Measurements from ENCODE around the gene BCCIP.

The BCCIP gene

DNA sequence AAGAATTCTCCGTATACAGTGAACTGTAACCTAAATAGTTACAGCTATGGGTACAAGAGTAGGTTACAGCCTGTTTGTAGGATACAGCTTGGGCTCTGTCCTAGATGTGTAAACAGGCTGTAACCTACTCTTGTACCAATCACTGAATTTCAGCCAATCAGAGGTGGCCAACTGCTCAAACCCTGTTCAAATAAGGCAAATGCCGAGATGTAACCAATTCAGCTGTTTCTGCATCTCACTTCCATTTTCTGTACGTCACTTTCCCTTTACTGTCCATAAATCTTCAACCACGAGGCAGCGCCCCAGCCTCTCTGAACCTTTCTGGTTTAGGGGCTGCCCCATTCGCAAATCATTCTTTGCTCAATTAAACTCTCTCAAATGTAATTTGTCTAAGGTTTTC, 39.4 kb upstream of the BCCIP start:
- Histone ChIP-seq H3K14ac (ENCODE audit: low read length in 2 of 2) (no peak overlapping the region), H2BK5ac (ENCODE audit: low read depth, low read length, poor library complexity, severe bottlenecking) (no peak overlapping the region), H2AK5ac (ENCODE audit: low read length, severe bottlenecking) (no peak overlapping the region), H3K79me1 (replicated peaks; ENCODE audit: low read length, poor library complexity, severe bottlenecking) (no peaks in the 10 kb centered on the region), H3K27ac (ENCODE audit: low read length, poor library complexity, severe bottlenecking) (no peak overlapping the region), H2BK120ac (ENCODE audit: low read depth, low read length) (no peak overlapping the region), H3K4me1 (ENCODE audit: control insufficient read depth, insufficient read depth, low read depth, low read length) (peaks cover 9% of the 10 kb centered on the region), H3K9me3 (ENCODE audit: control insufficient read depth, low read length) (no peaks in the 10 kb centered on the region), H4K91ac (ENCODE audit: low read length) (no peak overlapping the region), H3K36me3 (ENCODE audit: control insufficient read depth in 1 of 2, insufficient read depth in 2 of 2, low read depth in 1 of 2, low read length in 2 of 2) (peaks cover 9 to 13% of the 10 kb centered on the region in 2 experiments), H3K4me2 (ENCODE audit: low read length, poor library complexity, severe bottlenecking) (no peak overlapping the region), H3K4me3 (ENCODE audit: insufficient read depth in 1 of 2, low read depth in 1 of 2, low read length in 2 of 2) (no peak overlapping the region), H2BK15ac (ENCODE audit: low read depth, poor library complexity, severe bottlenecking) (no peak overlapping the region), H3K4ac (ENCODE audit: low read depth in 1 of 2, low read length in 2 of 2) (no peak overlapping the region), H3K18ac (ENCODE audit: low read depth in 1 of 2, low read length in 2 of 2) (no peak overlapping the region), H3K23ac (ENCODE audit: low read length in 2 of 2) (no peak overlapping the region), H2AFZ (ENCODE audit: low read depth, low read length) (no peak overlapping the region), H4K8ac (ENCODE audit: low read length) (no peak overlapping the region), H3K27me3 (ENCODE audit: control insufficient read depth in 1 of 2, insufficient read depth in 1 of 2, low read length in 2 of 2) (peaks cover 0 to 6% of the 10 kb centered on the region in 2 experiments), H3K9ac (ENCODE audit: low read length) (no peak overlapping the region), H2BK12ac (ENCODE audit: low read length in 2 of 2) (no peak overlapping the region)
- no peak for DNase-seq
- 80% methylated on average over 4 of the region's 6 CpGs for WGBS

- Histone ChIP-seq H3K4ac (ENCODE audit: low read depth in 1 of 2, low read length in 2 of 2) (no peak overlapping the region), H3K27me3 (ENCODE audit: control insufficient read depth in 1 of 2, insufficient read depth in 1 of 2, low read length in 2 of 2) (no peaks in the 10 kb centered on the region)
Measured at GRCh38 chr10:125785791-125786190, 37.6 kb upstream of the BCCIP start.

GRCh38 chr10:125788156-125789034, 35.0 kb upstream of the BCCIP start:
- H2AK5ac ChIP-seq (ENCODE audit: low read length, severe bottlenecking) = no peak overlapping the region

More at GRCh38 chr10:125785791-125786190, 37.6 kb upstream of the BCCIP start:
- Histone ChIP-seq H3K27ac (ENCODE audit: low read length, poor library complexity, severe bottlenecking) (no peak overlapping the region), H3K4me2 (ENCODE audit: low read length, poor library complexity, severe bottlenecking) (no peak overlapping the region), H3K79me1 (replicated peaks; ENCODE audit: low read length, poor library complexity, severe bottlenecking) (no peaks in the 10 kb centered on the region), H2AK5ac (ENCODE audit: low read length, severe bottlenecking) (no peak overlapping the region), H3K18ac (ENCODE audit: low read depth in 1 of 2, low read length in 2 of 2) (no peak overlapping the region), H2BK15ac (ENCODE audit: low read depth, poor library complexity, severe bottlenecking) (peak overlapping the region; percentile 30), H3K14ac (ENCODE audit: low read length in 2 of 2) (no peak overlapping the region), H3K36me3 (ENCODE audit: control insufficient read depth in 1 of 2, insufficient read depth in 2 of 2, low read depth in 1 of 2, low read length in 2 of 2) (peaks cover 20 to 23% of the 10 kb centered on the region in 2 experiments), H3K9me3 (ENCODE audit: control insufficient read depth, low read length) (no peaks in the 10 kb centered on the region), H3K4me3 (ENCODE audit: insufficient read depth in 1 of 2, low read depth in 1 of 2, low read length in 2 of 2) (no peak overlapping the region), H4K91ac (ENCODE audit: low read length) (no peak overlapping the region), H3K4me1 (ENCODE audit: control insufficient read depth, insufficient read depth, low read depth, low read length) (peaks cover 9% of the 10 kb centered on the region), H2BK12ac (ENCODE audit: low read length in 2 of 2) (no peak overlapping the region), H2BK120ac (ENCODE audit: low read depth, low read length) (no peak overlapping the region), H3K9ac (ENCODE audit: low read length) (no peak overlapping the region), H4K8ac (ENCODE audit: low read length) (no peak overlapping the region), H3K23ac (ENCODE audit: low read length in 2 of 2) (no peak overlapping the region), H2AFZ (ENCODE audit: low read depth, low read length) (no peak overlapping the region), H2BK5ac (ENCODE audit: low read depth, low read length, poor library complexity, severe bottlenecking) (no peak overlapping the region)
- WGBS = 98% methylated on average over 5 of the region's 9 CpGs
- DNase-seq = no peak

GRCh38 chr10:125792342-125793300, 30.7 kb upstream of the BCCIP start:
- no peak overlapping the region for H3K4me2 ChIP-seq (ENCODE audit: low read length, poor library complexity, severe bottlenecking)

More at GRCh38 chr10:125788156-125789034, 35.0 kb upstream of the BCCIP start:
- DNase-seq = no peak
- H3K36me3 ChIP-seq (ENCODE audit: control insufficient read depth in 1 of 2, insufficient read depth in 2 of 2, low read depth in 1 of 2, low read length in 2 of 2) = peaks cover 32 to 43% of the 10 kb centered on the region in 2 experiments
- no peaks in the 10 kb centered on the region for H3K9me3 ChIP-seq (ENCODE audit: control insufficient read depth, low read length)
- H3K4me1 ChIP-seq (ENCODE audit: control insufficient read depth, insufficient read depth, low read depth, low read length) = peaks cover 7% of the 10 kb centered on the region
- H3K27me3 ChIP-seq (ENCODE audit: control insufficient read depth in 1 of 2, insufficient read depth in 1 of 2, low read length in 2 of 2) = no peaks in the 10 kb centered on the region
- H3K4me2 ChIP-seq (ENCODE audit: low read length, poor library complexity, severe bottlenecking) = no peak overlapping the region
- H3K23ac ChIP-seq (ENCODE audit: low read length in 2 of 2) = no peak overlapping the region
- H3K27ac ChIP-seq (ENCODE audit: low read length, poor library complexity, severe bottlenecking) = no peak overlapping the region
- H3K18ac ChIP-seq (ENCODE audit: low read depth in 1 of 2, low read length in 2 of 2) = no peak overlapping the region
- H3K4ac ChIP-seq (ENCODE audit: low read depth in 1 of 2, low read length in 2 of 2) = no peak overlapping the region
- H2BK15ac ChIP-seq (ENCODE audit: low read depth, poor library complexity, severe bottlenecking) = no peak overlapping the region
- no peak overlapping the region for H2BK5ac ChIP-seq (ENCODE audit: low read depth, low read length, poor library complexity, severe bottlenecking)
- H2BK120ac ChIP-seq (ENCODE audit: low read depth, low read length) = no peak overlapping the region
- H4K91ac ChIP-seq (ENCODE audit: low read length) = no peak overlapping the region
- peaks cover 2% of the 10 kb centered on the region for H3K79me1 ChIP-seq (replicated peaks; ENCODE audit: low read length, poor library complexity, severe bottlenecking)
- no peak overlapping the region for H2BK12ac ChIP-seq (ENCODE audit: low read length in 2 of 2)
- 94% methylated on average over 15 of the region's 17 CpGs for WGBS
- H3K9ac ChIP-seq (ENCODE audit: low read length) = no peak overlapping the region
- no peak overlapping the region for H2AFZ ChIP-seq (ENCODE audit: low read depth, low read length)
- no peak overlapping the region for H3K14ac ChIP-seq (ENCODE audit: low read length in 2 of 2)
- H3K4me3 ChIP-seq (ENCODE audit: insufficient read depth in 1 of 2, low read depth in 1 of 2, low read length in 2 of 2) = no peak overlapping the region
- H4K8ac ChIP-seq (ENCODE audit: low read length) = no peak overlapping the region

More at GRCh38 chr10:125792342-125793300, 30.7 kb upstream of the BCCIP start:
- Histone ChIP-seq H3K4me1 (ENCODE audit: control insufficient read depth, insufficient read depth, low read depth, low read length) (peaks cover 6% of the 10 kb centered on the region), H3K4ac (ENCODE audit: low read depth in 1 of 2, low read length in 2 of 2) (no peak overlapping the region), H2BK120ac (ENCODE audit: low read depth, low read length) (no peak overlapping the region), H2AK5ac (ENCODE audit: low read length, severe bottlenecking) (no peak overlapping the region), H3K36me3 (ENCODE audit: control insufficient read depth in 1 of 2, insufficient read depth in 2 of 2, low read depth in 1 of 2, low read length in 2 of 2) (peaks cover 58 to 83% of the 10 kb centered on the region in 2 experiments), H3K27ac (ENCODE audit: low read length, poor library complexity, severe bottlenecking) (no peak overlapping the region), H3K18ac (ENCODE audit: low read depth in 1 of 2, low read length in 2 of 2) (no peak overlapping the region), H3K27me3 (ENCODE audit: control insufficient read depth in 1 of 2, insufficient read depth in 1 of 2, low read length in 2 of 2) (no peaks in the 10 kb centered on the region), H3K9me3 (ENCODE audit: control insufficient read depth, low read length) (no peaks in the 10 kb centered on the region), H3K9ac (ENCODE audit: low read length) (no peak overlapping the region), H4K91ac (ENCODE audit: low read length) (no peak overlapping the region), H3K79me1 (replicated peaks; ENCODE audit: low read length, poor library complexity, severe bottlenecking) (peaks cover 4% of the 10 kb centered on the region), H2BK5ac (ENCODE audit: low read depth, low read length, poor library complexity, severe bottlenecking) (no peak overlapping the region), H3K23ac (ENCODE audit: low read length in 2 of 2) (peak overlapping the region in 1 of 2 experiments; percentile 73), H2AFZ (ENCODE audit: low read depth, low read length) (no peak overlapping the region), H4K8ac (ENCODE audit: low read length) (no peak overlapping the region), H3K14ac (ENCODE audit: low read length in 2 of 2) (no peak overlapping the region), H3K4me3 (ENCODE audit: insufficient read depth in 1 of 2, low read depth in 1 of 2, low read length in 2 of 2) (no peak overlapping the region), H2BK12ac (ENCODE audit: low read length in 2 of 2) (no peak overlapping the region), H2BK15ac (ENCODE audit: low read depth, poor library complexity, severe bottlenecking) (no peak overlapping the region)
- WGBS = 93% methylated on average over 13 of the region's 14 CpGs
- no peak for DNase-seq

Data from mesenchymal stem cell (in vitro differentiated cells and primary cell).